ENCODE results near the gene PARK7. TPM values are rescaled to one million over a fixed set of nuclear protein-coding genes. Genes with fewer than 3 reads are reported as not detected.

PARK7 gene
- total RNA-seq, result 100 to 1,000 TPM; 222 to 327 (median 257) TPM

GRCh38 chr1:7961216-7962013, at the start of gene PARK7:
TSS of gene PARK7 (plus strand) at chr1:7961711. CDS start at chr1:7962786, 1,075 bp downstream.
- peaks cover 14 to 28% of the 10 kb centered on the region in 2 donors for H3K4me1 ChIP-seq
- intact Hi-C loops (cut with DNase I), result no loop called here

GRCh38 chr1:7912145-7912544, 49.4 kb upstream of the PARK7 start:
- no peaks in the 10 kb centered on the region for H3K27me3 ChIP-seq
- no peak for DNase-seq
- no peak overlapping the region for H3K4me3 ChIP-seq (replicated peaks in 1 of 3)
- H3K9me3 ChIP-seq, result no peaks in the 10 kb centered on the region
- no peaks in the 10 kb centered on the region for H3K36me3 ChIP-seq
- no peaks in the 10 kb centered on the region for H3K4me1 ChIP-seq
- 79 to 81% methylated on average over 3 of the region's 3 CpGs for WGBS, 2 donors
- intact Hi-C loops (cut with DNase I), result no loop called here
- no peak for TF ChIP-seq POLR2A (IDR thresholded peaks at IDR 0.05)
- TF ChIP-seq CTCF (IDR thresholded peaks at IDR 0.05), result no peak
- H3K27ac ChIP-seq, result no peak overlapping the region

More at GRCh38 chr1:7961216-7962013, at the start of gene PARK7:
- TF ChIP-seq CTCF (IDR thresholded peaks at IDR 0.05) (peak in 5 of 6 experiments; percentile 40 to 68 (median 44)), POLR2A (IDR thresholded peaks at IDR 0.05) (peak; percentile 72 to 94)
- Histone ChIP-seq H3K36me3 (peaks cover 15 to 22% of the 10 kb centered on the region in 2 donors), H3K27ac (peak within 1 kb of the TSS; percentile 72 to 96 (median 90)), H3K9me3 (no peaks in the 10 kb centered on the region), H3K27me3 (no peaks in the 10 kb centered on the region), H3K4me3 (replicated peaks in 1 of 3) (peak within 1 kb of the TSS; percentile 65 to 80 (median 66))
- DNase-seq, result peak; percentile 100
- WGBS, 2 donors, result 0 to 1% methylated on average over 25 to 40 of the region's 81 CpGs

GRCh38 chr1:7912743-7913557, 48.6 kb upstream of the PARK7 start:
- Histone ChIP-seq H3K36me3 (no peaks in the 10 kb centered on the region), H3K27ac (no peak overlapping the region), H3K27me3 (no peaks in the 10 kb centered on the region), H3K4me3 (replicated peaks in 1 of 3) (no peak overlapping the region), H3K4me1 (no peaks in the 10 kb centered on the region), H3K9me3 (no peaks in the 10 kb centered on the region)
- 66 to 75% methylated on average over 18 of the region's 18 CpGs for WGBS, 2 donors
- TF ChIP-seq CTCF (IDR thresholded peaks at IDR 0.05) (no peak), POLR2A (IDR thresholded peaks at IDR 0.05) (no peak)
- no peak for DNase-seq
- intact Hi-C loops (cut with DNase I), result no loop called here

GRCh38 chr1:7915826-7916500, 45.5 kb upstream of the PARK7 start:
- no peak for TF ChIP-seq POLR2A (IDR thresholded peaks at IDR 0.05)
- TF ChIP-seq CTCF (IDR thresholded peaks at IDR 0.05), result no peak
- Histone ChIP-seq H3K4me3 (replicated peaks in 1 of 3) (no peak overlapping the region), H3K9me3 (no peaks in the 10 kb centered on the region), H3K27ac (no peak overlapping the region), H3K36me3 (no peaks in the 10 kb centered on the region), H3K27me3 (no peaks in the 10 kb centered on the region), H3K4me1 (no peaks in the 10 kb centered on the region)
- intact Hi-C loops (cut with DNase I), result no loop called here
- WGBS, 2 donors, result 67 to 81% methylated on average over 5 of the region's 5 CpGs
- DNase-seq, result no peak

Data from thyroid gland (tissue), 4 donors.